GM12878 (cell line): ENCODE measurements around the gene PGBD5. TPM values are rescaled to one million over a fixed set of nuclear protein-coding genes. Genes with fewer than 3 reads are reported as not detected.

Source experiments
- ATAC-seq: fragments of 200-7000 bp; cut with Tn5 transposase; 3 replicates; pipeline ENCODE4 v1.9.1; 2020; ENCODE audit warnings: mild to moderate bottlenecking, moderate library complexity
- BruUV-seq: library from RNA; stranded (reverse); fragments of 400-500 nt; replicated peaks from 2 replicates; lab custom pipeline; 2021; lab: Mats Ljungman, UMichigan
- CTCF ChIA-PET: fragments of 300-600 bp; sonication (Branson Sonifier 250); formaldehyde crosslinking; extraction: SDS; loops from one replicate; lab custom pipeline; 2021; ENCODE audit warnings: inconsistent platforms; lab: Yijun Ruan, JAX
- POLR2A ChIA-PET: fragments of 350-600 bp; formaldehyde crosslinking; extraction: SDS; loops from one replicate; lab custom pipeline; 2021; ENCODE audit warnings: inconsistent platforms; lab: Charles Lee
- RAD21 ChIA-PET: fragments of 300-600 bp; sonication (Branson Sonifier 250); formaldehyde crosslinking; loops from one replicate; lab custom pipeline; 2023; ENCODE audit warnings: antibody characterized with exemption; ENCODE audit not compliant: unreplicated experiment; lab: Charles Lee
- SMC1A ChIA-PET: fragments of 300-600 bp; sonication (Branson Sonifier 250); formaldehyde crosslinking; loops from one replicate; lab custom pipeline; 2023; ENCODE audit not compliant: unreplicated experiment, uncharacterized antibody; lab: Charles Lee
- DNase-seq: peaks from one replicate; pipeline ENCODE4 v3.0.0-alpha.2; 2011; ENCODE audit warnings: low read depth, low spot score
- FAIRE-seq: peaks from 3 replicates; lab custom pipeline; 2011; peaks lifted over from hg19 to GRCh38; lab: Jason Lieb, UNC
- H2AFZ ChIP-seq: 2 replicates; pipeline ENCODE4 v1.6.0; 2011; ENCODE audit warnings: low read depth, low read length, control low read depth; ENCODE audit not compliant: control insufficient read depth
- H3K27ac ChIP-seq: 2 replicates; pipeline ENCODE4 v1.5.1; 2011; ENCODE audit warnings: control low read depth; ENCODE audit not compliant: control insufficient read depth, insufficient read depth
- H3K27me3 ChIP-seq, 2 experiments: replicated peaks in 1 of 2; 2 replicates each; pipeline versions ENCODE4 v1.6.0 to v1.6.1; 2011; ENCODE audit warnings: low read length in 1 of 2; ENCODE audit not compliant: control insufficient read depth in 2 of 2, insufficient read depth in 2 of 2
- H3K36me3 ChIP-seq, 2 experiments: 2 replicates each; pipeline ENCODE4 v1.5.1; 2011; ENCODE audit warnings: low read length in 1 of 2; ENCODE audit not compliant: control insufficient read depth in 2 of 2, insufficient read depth in 2 of 2
- H3K4me1 ChIP-seq: 2 replicates; pipeline ENCODE4 v1.6.1; 2011; ENCODE audit warnings: mild to moderate bottlenecking, low read length, moderate library complexity, mixed read lengths; ENCODE audit not compliant: control insufficient read depth, insufficient read depth
- H3K4me2 ChIP-seq: 2 replicates; pipeline ENCODE4 v1.6.0; 2011; ENCODE audit warnings: control low read depth; ENCODE audit not compliant: control insufficient read depth, insufficient read depth
- H3K4me3 ChIP-seq: fragments of 200-600 bp; sonication (generic); 2 replicates; pipeline ENCODE4 v1.5.1; 2016
- H3K79me2 ChIP-seq: 2 replicates; pipeline ENCODE4 v1.6.0; 2011; ENCODE audit warnings: low read length; ENCODE audit not compliant: control insufficient read depth, insufficient read depth
- H3K9ac ChIP-seq: 2 replicates; pipeline ENCODE4 v1.8.0; 2011; ENCODE audit warnings: low read length, control low read depth, mixed read lengths; ENCODE audit not compliant: control insufficient read depth, insufficient read depth
- H3K9me3 ChIP-seq: replicated peaks from 3 replicates; pipeline ENCODE4 v1.5.1; 2011; ENCODE audit warnings: mild to moderate bottlenecking, low read length; ENCODE audit not compliant: control insufficient read depth, insufficient read depth
- H4K20me1 ChIP-seq: 2 replicates; pipeline ENCODE4 v1.6.0; 2011; ENCODE audit not compliant: control insufficient read depth, insufficient read depth
- ASH2L ChIP-seq: fragments of 300-600, 200-600 bp; sonication (generic); IDR thresholded peaks from 2 replicates; pipeline ENCODE4 v1.6.1; 2017; ENCODE audit warnings: low read depth, mild to moderate bottlenecking, borderline replicate concordance
- BHLHE40 ChIP-seq, 2 experiments: fragments of 450-650 bp in 1 of 2; IDR thresholded peaks; 2 replicates each; pipeline ENCODE4 v1.6.1; 2011 to 2017; ENCODE audit warnings: low read depth in 2 of 2, borderline replicate concordance in 1 of 2, improper control_type of control experiment in 1 of 2, low read length in 1 of 2, mild to moderate bottlenecking in 1 of 2
- CREB1 ChIP-seq: IDR thresholded peaks from 2 replicates; pipeline ENCODE4 v1.6.1; 2012; ENCODE audit warnings: low read depth, mild to moderate bottlenecking, inconsistent platforms
- DPF2 ChIP-seq: fragments of 450-650 bp; IDR thresholded peaks from 2 replicates; pipeline ENCODE4 v1.6.1; 2017; ENCODE audit warnings: mild to moderate bottlenecking
- FOXM1 ChIP-seq: IDR thresholded peaks from 2 replicates; pipeline ENCODE4 v1.6.1; 2012; ENCODE audit warnings: low read depth, mild to moderate bottlenecking, inconsistent platforms, low read length, moderate library complexity
- MEF2A ChIP-seq: IDR thresholded peaks from 2 replicates; pipeline ENCODE4 v1.6.1; 2011; ENCODE audit warnings: low read depth, mild to moderate bottlenecking, low read length, moderate library complexity; ENCODE audit not compliant: insufficient read depth
- NR2C2 ChIP-seq: IDR thresholded peaks from 2 replicates; pipeline ENCODE4 v1.6.1; 2011; ENCODE audit warnings: borderline replicate concordance, low read depth; ENCODE audit not compliant: control insufficient read depth, insufficient read length
- PBX3 ChIP-seq: IDR thresholded peaks from 2 replicates; pipeline ENCODE4 v1.6.1; 2011; ENCODE audit warnings: mild to moderate bottlenecking, low read depth, low read length, moderate library complexity; ENCODE audit not compliant: insufficient replicate concordance
- RCOR1 ChIP-seq: conservative IDR thresholded peaks from 2 replicates; pipeline ENCODE4 v1.6.1; 2012; ENCODE audit warnings: low read depth, low read length, improper control_type of control experiment
- SPI1 ChIP-seq: IDR thresholded peaks from 2 replicates; pipeline ENCODE4 v1.6.1; 2011; ENCODE audit warnings: low read depth, mild to moderate bottlenecking, low read length, moderate library complexity, borderline replicate concordance; ENCODE audit not compliant: insufficient read depth
- ZBTB11 ChIP-seq: fragments of 450-650 bp; formaldehyde crosslinking; IDR thresholded peaks from 2 replicates; pipeline ENCODE4 v1.5.0; 2022; ENCODE audit warnings: mild to moderate bottlenecking, missing genetic modification characterization
- ZNF274 ChIP-seq: IDR thresholded peaks from one replicate; pipeline ENCODE4 v1.8.0; 2011; ENCODE audit not compliant: insufficient read length, insufficient read depth
- WGBS: methylation state at CpG from one replicate; pipeline ENCODE4 v1.1.6; 2016; ENCODE audit warnings: low lambda C conversion rate; ENCODE audit not compliant: insufficient replicate concordance, insufficient coverage; ENCODE audit errors: missing lambda C conversion rate; 5-methylcytosine and 5-hydroxymethylcytosine counted together
- in situ Hi-C: fragments of 300-500 bp; cut with MboI; formaldehyde crosslinking; loops from 9 replicates; pipeline ENCODE4 v1.14.3; 2018; ENCODE audit warnings: mixed read lengths
- intact Hi-C: fragments of 100-400 bp; cut with micrococcal nuclease; formaldehyde crosslinking; loops from one replicate; pipeline ENCODE4 v1.14.2; 2022; ENCODE audit not compliant: unreplicated experiment
- polyA plus RNA-seq, 11 experiments: library from polyadenylated mRNA; depleted of rRNA in 4 of 11; unstranded in 6 of 11; stranded (reverse) in 5 of 11; fragments of >200 nt; fragmentation: Nextera tagmentation in 4 of 11; fragmentation: Illumina TruSeq in 1 of 11; extraction: Ambion mirVana in 4 of 11; extraction: Trizol in 1 of 11; gene quantifications; 1 replicate in 1 of 11; 2 replicates in 10 of 11; pipeline versions ENCODE4 v1.2.1 to v1.2.3, GENCODE V29; 2011 to 2016; ENCODE audit warnings: inconsistent platforms in 2 of 11, missing spikeins in 2 of 11, low read depth in 1 of 11
- total RNA-seq, 4 experiments: library from RNA; depleted of rRNA in 3 of 4; stranded (reverse); fragments of >200 nt in 3 of 4; fragmentation: Illumina TruSeq in 1 of 4; extraction: Trizol in 1 of 4; gene quantifications; 2 replicates each; pipeline versions ENCODE4 v1.2.1 to v1.2.3, GENCODE V29; 2013 to 2021
- TF ChIP-seq, protein P1 (sequence below): IDR thresholded peaks from 2 replicates; pipeline ENCODE4 v1.6.1; 2011; ENCODE audit warnings: low read depth, low read length, improper control_type of control experiment, borderline replicate concordance
- TF ChIP-seq, protein P2 (sequence below): fragments of 450-650 bp; IDR thresholded peaks from 2 replicates; pipeline ENCODE4 v1.6.1; 2016; ENCODE audit warnings: mild to moderate bottlenecking

PGBD5 gene
- total and polyA plus RNA-seq, 10 of the 15 experiments (the other 5 are each of a cell fraction or from before 2014, with no cell fraction given): 0.03 TPM; not detected in 9

GRCh38 chr1:230400007-230400344 lies 26.2 kb downstream of the PGBD5 start (continued):
- no peak for TF ChIP-seq DPF2
- TF ChIP-seq FOXM1: no peak
- TF ChIP-seq RCOR1: no peak
- no peak for TF ChIP-seq SPI1
- TF ChIP-seq ZBTB11 (CRISPR knock-in tag): no peak
- TF ChIP-seq, all 136 proteins: peak for 0

- no peak overlapping the region for H3K4me2 ChIP-seq
- H3K27me3 ChIP-seq: no peaks in the 10 kb centered on the region; a peak in 1 of 4 replicates
- H3K36me3 ChIP-seq: no peaks in the 10 kb centered on the region
- H3K9me3 ChIP-seq: no peaks in the 10 kb centered on the region
- SMC1A ChIA-PET: no interaction called here
- no peak overlapping the region for H2AFZ ChIP-seq
- CTCF ChIA-PET: no interaction called here
- H3K27ac ChIP-seq: no peak overlapping the region
- TF ChIP-seq NR2C2 (no peak), CREB1 (no peak), MEF2A (no peak), PBX3 (no peak), ZNF274 (no peak), ASH2L (no peak), BHLHE40 (IDR thresholded peaks at IDR 0.05; ENCODE audit: borderline replicate concordance in 1 of 2, low read depth in 2 of 2, low read length in 1 of 2) (no peak)
- TF ChIP-seq, protein P1, sequence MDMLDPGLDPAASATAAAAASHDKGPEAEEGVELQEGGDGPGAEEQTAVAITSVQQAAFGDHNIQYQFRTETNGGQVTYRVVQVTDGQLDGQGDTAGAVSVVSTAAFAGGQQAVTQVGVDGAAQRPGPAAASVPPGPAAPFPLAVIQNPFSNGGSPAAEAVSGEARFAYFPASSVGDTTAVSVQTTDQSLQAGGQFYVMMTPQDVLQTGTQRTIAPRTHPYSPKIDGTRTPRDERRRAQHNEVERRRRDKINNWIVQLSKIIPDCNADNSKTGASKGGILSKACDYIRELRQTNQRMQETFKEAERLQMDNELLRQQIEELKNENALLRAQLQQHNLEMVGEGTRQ: no peak
- TF ChIP-seq, protein P2, sequence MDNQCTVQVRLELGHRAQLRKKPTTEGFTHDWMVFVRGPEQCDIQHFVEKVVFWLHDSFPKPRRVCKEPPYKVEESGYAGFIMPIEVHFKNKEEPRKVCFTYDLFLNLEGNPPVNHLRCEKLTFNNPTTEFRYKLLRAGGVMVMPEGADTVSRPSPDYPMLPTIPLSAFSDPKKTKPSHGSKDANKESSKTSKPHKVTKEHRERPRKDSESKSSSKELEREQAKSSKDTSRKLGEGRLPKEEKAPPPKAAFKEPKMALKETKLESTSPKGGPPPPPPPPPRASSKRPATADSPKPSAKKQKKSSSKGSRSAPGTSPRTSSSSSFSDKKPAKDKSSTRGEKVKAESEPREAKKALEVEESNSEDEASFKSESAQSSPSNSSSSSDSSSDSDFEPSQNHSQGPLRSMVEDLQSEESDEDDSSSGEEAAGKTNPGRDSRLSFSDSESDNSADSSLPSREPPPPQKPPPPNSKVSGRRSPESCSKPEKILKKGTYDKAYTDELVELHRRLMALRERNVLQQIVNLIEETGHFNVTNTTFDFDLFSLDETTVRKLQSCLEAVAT: no peak
- WGBS: 49% methylated on average over 22 of the region's 22 CpGs
- RAD21 ChIA-PET: no interaction called here
- no peak overlapping the region for H3K4me3 ChIP-seq
- intact Hi-C loops: no loop called here
- in situ Hi-C loops: no loop called here
- BruUV-seq: no TSS peak
- POLR2A ChIA-PET: no interaction called here
- no peaks in the 10 kb centered on the region for H4K20me1 ChIP-seq
- FAIRE-seq: no peak
- no peaks in the 10 kb centered on the region for H3K4me1 ChIP-seq
- DNase-seq: no peak
- no peaks in the 10 kb centered on the region for H3K79me2 ChIP-seq
- no peak for ATAC-seq
- no peak overlapping the region for H3K9ac ChIP-seq
These were observed 26.7 kb downstream of the PGBD5 start for GRCh38 chr1:230399321-230400006.
